GM13977 (cell line): Measurements from ENCODE around the gene HHIP.
A peak's percentile ranks its signal among the peaks of the same experiment; 100 is the strongest.

Experiments used
- DNase-seq: peaks from one replicate; pipeline ENCODE4 v3.0.0; 2012; ENCODE audit warnings: low spot score
- CTCF ChIP-seq: IDR thresholded peaks from 2 replicates; pipeline ENCODE4 v1.5.1; 2012; ENCODE audit warnings: mild to moderate bottlenecking, control low read depth; ENCODE audit not compliant: insufficient read depth; ENCODE audit errors: extremely low read depth, missing control alignments
- in situ Hi-C: fragments of 300-500 bp; cut with MboI; formaldehyde crosslinking; loops from one replicate; pipeline ENCODE4 v1.12.0; 2022; ENCODE audit warnings: low sequenced_read_pairs, low pct_unique_long_range_greater_than_20kb, mixed read lengths, inconsistent platforms; ENCODE audit not compliant: unreplicated experiment

HHIP gene

DNA sequence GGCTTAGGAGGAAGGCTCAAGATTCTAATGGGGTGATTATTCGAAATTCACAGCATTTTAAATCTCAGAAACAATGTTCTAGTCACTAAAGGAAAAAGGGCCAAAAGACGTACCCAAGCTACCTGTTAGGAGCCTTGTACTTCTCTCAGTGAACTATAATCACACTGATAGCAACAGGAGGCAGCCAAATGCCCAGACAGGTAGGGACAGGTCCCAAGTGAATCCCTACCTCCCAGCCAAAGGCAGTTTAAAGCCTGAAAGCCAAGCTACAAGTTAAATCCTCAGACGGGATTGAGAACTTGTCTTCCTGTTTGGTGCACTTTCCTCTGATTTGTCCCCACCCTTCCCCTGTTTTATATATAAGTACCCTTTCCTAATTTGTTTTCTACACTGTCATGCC lies 24.3 kb upstream of the HHIP start:
- DNase-seq, result no peak
- TF ChIP-seq CTCF, result no peak
- in situ Hi-C loops, result loop anchor here (25.0 kb wide), 1 partner anchor 441 kb away; no protein-coding TSS in a partner anchor

- DNase-seq, result no peak
- TF ChIP-seq CTCF, result no peak
- in situ Hi-C loops, result no loop called here
Measured at GRCh38 chr4:144627663-144628076, 18.3 kb upstream of the HHIP start.

GRCh38 chr4:144633215-144633614 lies 12.7 kb upstream of the HHIP start:
- no peak for TF ChIP-seq CTCF
- in situ Hi-C loops, result no loop called here
- DNase-seq, result no peak

DNA sequence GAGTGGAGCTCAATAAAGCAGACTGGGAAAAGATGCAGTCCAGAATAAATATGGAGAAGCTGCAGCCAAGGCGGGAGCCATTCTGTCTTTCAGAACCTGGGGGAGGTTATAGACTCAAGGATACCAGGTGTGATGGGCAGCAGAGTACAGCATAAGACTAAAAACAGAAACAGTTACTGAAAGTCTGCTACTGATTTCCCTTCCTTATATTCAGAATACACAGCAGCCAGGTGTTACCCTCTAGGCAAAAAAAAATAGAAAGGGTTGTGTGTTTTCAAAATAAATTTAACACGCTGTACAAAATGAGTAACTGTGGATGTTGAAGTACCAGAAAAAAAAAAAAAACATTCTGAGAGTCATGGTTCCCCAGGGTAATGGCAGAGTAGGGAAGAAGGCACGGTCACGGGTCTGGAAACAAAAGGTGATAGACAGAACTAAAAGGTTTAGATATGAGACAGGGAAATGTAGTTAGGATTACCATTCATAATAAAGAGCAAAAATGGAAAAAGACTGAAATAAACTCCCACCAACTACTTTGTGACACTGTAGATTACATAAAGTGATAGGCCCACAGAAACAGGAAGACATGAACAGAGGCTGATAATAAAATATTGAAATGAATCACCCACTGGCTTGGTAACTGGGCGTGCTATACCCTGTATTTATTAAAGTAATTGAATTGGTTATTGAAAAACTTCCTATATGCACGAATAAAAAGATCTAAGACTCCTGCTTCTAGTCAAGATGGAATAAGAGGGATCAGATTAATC lies 10.8 kb upstream of the HHIP start:
- peak; percentile 35 for DNase-seq
- TF ChIP-seq CTCF, result no peak
- in situ Hi-C loops, result no loop called here

- no peak for TF ChIP-seq CTCF
- DNase-seq, result peak; percentile 23
- in situ Hi-C loops, result no loop called here
Measured at GRCh38 chr4:144644368-144645101, 1.4 kb upstream of the HHIP start.

GRCh38 chr4:144645102-144645630 lies 790 bp upstream of the HHIP start:
- DNase-seq, result no peak
- in situ Hi-C loops, result no loop called here
- TF ChIP-seq CTCF, result no peak
